NCI-H1092 treated with DMSO at 0.1 percent for 48 hours (cell line): ENCODE data around the gene CCRL2.
"Not testable (repeated sequence)": the region's sequence is repeated elsewhere in the genome, so short reads cannot be mapped to it uniquely, and the experiment has no call there.

Source experiments
- DNase-seq: peaks from one replicate; lab custom pipeline; 2025; lab: John Stamatoyannopoulos, UW

The CCRL2 gene

GRCh38 chr3:46405301-46406019, 1.6 kb upstream of the CCRL2 start:
- no peak for DNase-seq

GRCh38 chr3:46406443-46406787, 644 bp upstream of the CCRL2 start:
- DNase-seq, result no peak

- no peak for DNase-seq
These were observed 911 bp downstream of the CCRL2 start for GRCh38 chr3:46407970-46408369.

GRCh38 chr3:46408853-46409252, 1.8 kb downstream of the CCRL2 start:
- no peak for DNase-seq

GRCh38 chr3:46409739-46410489, 2.9 kb downstream of the CCRL2 start:
- no peak for DNase-seq

GRCh38 chr3:46410669-46411068, 3.6 kb downstream of the CCRL2 start:
- DNase-seq, result no peak

GRCh38 chr3:46411271-46411670, 4.2 kb downstream of the CCRL2 start:
- DNase-seq, result no peak

GRCh38 chr3:46412786-46413298, 5.8 kb downstream of the CCRL2 start:
- no peak for DNase-seq

GRCh38 chr3:46413951-46414350, 6.9 kb downstream of the CCRL2 start:
- no peak for DNase-seq

- DNase-seq, result no peak
These were observed 7.7 kb downstream of the CCRL2 start for GRCh38 chr3:46414739-46415138.

- peak; percentile 24 for DNase-seq
These were observed 9.2 kb downstream of the CCRL2 start for GRCh38 chr3:46416125-46416810.

- peak; percentile 1 for DNase-seq
These were observed 9.9 kb downstream of the CCRL2 start for GRCh38 chr3:46416811-46417510.

GRCh38 chr3:46417841-46418611, 11.0 kb downstream of the CCRL2 start:
- DNase-seq, result no peak

- no peak for DNase-seq
These were observed 12.8 kb downstream of the CCRL2 start for GRCh38 chr3:46419816-46420215.

GRCh38 chr3:46420931-46421330, 13.9 kb downstream of the CCRL2 start:
- DNase-seq, result no peak

GRCh38 chr3:46422617-46423016, 15.6 kb downstream of the CCRL2 start:
- DNase-seq, result no peak

GRCh38 chr3:46423588-46423987, 16.5 kb downstream of the CCRL2 start:
- DNase-seq, result no peak

GRCh38 chr3:46426476-46426875, 19.4 kb downstream of the CCRL2 start:
- not testable (repeated sequence) for DNase-seq

- not testable (repeated sequence) for DNase-seq
These were observed 20.3 kb downstream of the CCRL2 start for GRCh38 chr3:46427404-46427803.

- no peak for DNase-seq
These were observed 21.1 kb downstream of the CCRL2 start for GRCh38 chr3:46427916-46428833.
